Measurements from ENCODE around the gene CGB3. TPM values are rescaled to one million over a fixed set of nuclear protein-coding genes. Genes with fewer than 3 reads are reported as not detected.
A peak's percentile ranks its signal among the peaks of the same experiment; 100 is the strongest.

The CGB3 gene
- total RNA-seq, 4 donors from 2014 or later = not detected

DNA sequence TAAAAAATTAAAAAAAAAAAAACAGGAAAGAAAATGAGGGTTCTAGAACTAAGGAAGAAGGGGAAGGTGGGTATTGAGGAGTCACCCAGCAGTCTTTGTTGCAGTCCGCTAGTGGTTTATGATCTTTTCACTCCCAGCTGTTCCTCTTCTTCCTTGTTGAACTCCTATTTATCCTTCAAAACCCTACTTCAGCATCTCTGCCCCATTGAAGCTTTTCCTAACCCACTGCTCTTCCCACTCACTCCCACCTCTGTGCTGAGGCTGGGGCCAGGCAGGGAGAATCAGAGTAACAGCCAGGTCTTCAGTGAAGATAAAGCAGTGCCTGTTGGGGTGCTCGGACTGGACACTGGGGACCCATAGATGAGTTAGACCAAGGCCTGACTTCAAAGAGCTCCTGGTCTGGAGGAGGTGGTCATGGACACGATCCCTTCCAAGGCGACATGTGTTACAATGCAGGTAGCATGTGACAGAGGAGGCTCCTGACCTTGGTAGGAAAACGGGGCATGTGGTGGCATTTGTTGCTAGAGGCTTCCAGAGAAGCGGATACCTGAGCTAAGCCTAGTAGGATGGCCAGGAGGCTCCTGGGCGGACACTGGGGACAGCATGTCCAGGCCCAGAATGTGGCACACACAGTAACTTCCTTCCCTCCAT is 19.0 kb downstream of the CGB3 start:
- WGBS, 2 donors = 92 to 94% methylated on average over 7 of the region's 7 CpGs
- H3K4me1 ChIP-seq = no peaks in the 10 kb centered on the region
- H3K27me3 ChIP-seq = no peaks in the 10 kb centered on the region
- DNase-seq (ENCODE audit: low spot score in 2 of 2) = no peak
- no peak for TF ChIP-seq POLR2A (IDR thresholded peaks at IDR 0.05)
- TF ChIP-seq CTCF (IDR thresholded peaks at IDR 0.05) = no peak
- no peak for TF ChIP-seq EP300 (IDR thresholded peaks at IDR 0.05)
- H3K27ac ChIP-seq = no peak overlapping the region
- H3K36me3 ChIP-seq = peaks cover 0 to 95% (median 8%) of the 10 kb centered on the region in 3 donors
- H3K4me3 ChIP-seq = no peak overlapping the region
- H3K9me3 ChIP-seq = no peaks in the 10 kb centered on the region

GRCh38 chr19:49004133-49004532 is 20.0 kb downstream of the CGB3 start:
- no peak for DNase-seq (ENCODE audit: low spot score in 2 of 2)
- Histone ChIP-seq H3K36me3 (peaks cover 0 to 93% (median 5%) of the 10 kb centered on the region in 3 donors), H3K4me3 (no peak overlapping the region), H3K4me1 (no peaks in the 10 kb centered on the region), H3K27ac (no peak overlapping the region), H3K27me3 (no peaks in the 10 kb centered on the region), H3K9me3 (no peaks in the 10 kb centered on the region)
- 97 to 98% methylated on average over 15 of the region's 15 CpGs for WGBS, 2 donors
- TF ChIP-seq CTCF (IDR thresholded peaks at IDR 0.05) (no peak), POLR2A (IDR thresholded peaks at IDR 0.05) (no peak), EP300 (IDR thresholded peaks at IDR 0.05) (no peak)

GRCh38 chr19:48999481-49000325 is 24.4 kb downstream of the CGB3 start:
- H3K4me3 ChIP-seq = no peak overlapping the region
- no peaks in the 10 kb centered on the region for H3K27me3 ChIP-seq
- H3K4me1 ChIP-seq = peaks cover 0 to 9% (median 3%) of the 10 kb centered on the region in 4 donors
- peaks cover 0 to 52% (median 5%) of the 10 kb centered on the region in 3 donors for H3K36me3 ChIP-seq
- no peak for DNase-seq (ENCODE audit: low spot score in 2 of 2)
- 48 to 62% methylated on average over 15 to 16 of the region's 16 CpGs for WGBS, 2 donors
- TF ChIP-seq EP300 (IDR thresholded peaks at IDR 0.05) (no peak), CTCF (IDR thresholded peaks at IDR 0.05) (peak; percentile 24 to 57 (median 39))
- H3K27ac ChIP-seq = no peak overlapping the region
- H3K9me3 ChIP-seq = no peaks in the 10 kb centered on the region

DNA sequence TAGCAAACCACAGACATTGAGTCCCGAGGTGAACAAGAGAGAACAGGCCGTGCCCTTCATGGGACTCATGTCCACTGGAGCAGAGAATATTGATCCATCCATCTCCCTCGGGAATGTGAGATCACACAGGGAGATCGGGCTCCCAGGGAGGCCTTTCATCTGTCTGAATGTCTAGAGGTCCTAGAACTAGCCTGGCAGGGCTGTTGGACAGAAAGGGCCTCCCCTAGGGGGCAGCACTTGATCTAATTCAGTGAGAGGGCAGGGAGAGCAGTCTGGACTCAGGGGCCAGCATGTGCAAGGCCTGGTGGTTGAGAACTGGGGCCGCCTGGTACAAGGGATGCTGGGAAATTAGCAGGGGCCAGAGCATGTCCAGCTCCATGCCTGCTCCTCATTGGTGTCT is 26.2 kb downstream of the CGB3 start:
- peaks cover 0 to 35% (median 0%) of the 10 kb centered on the region in 3 donors for H3K36me3 ChIP-seq
- TF ChIP-seq EP300 (IDR thresholded peaks at IDR 0.05) (no peak), CTCF (IDR thresholded peaks at IDR 0.05) (no peak), POLR2A (IDR thresholded peaks at IDR 0.05) (no peak)
- no peak overlapping the region for H3K27ac ChIP-seq
- no peak overlapping the region for H3K4me3 ChIP-seq
- peaks cover 0 to 17% (median 11%) of the 10 kb centered on the region in 4 donors for H3K4me1 ChIP-seq
- DNase-seq (ENCODE audit: low spot score in 2 of 2) = no peak
- 71 to 86% methylated on average over 5 of the region's 5 CpGs for WGBS, 2 donors
- H3K9me3 ChIP-seq = no peaks in the 10 kb centered on the region
- no peaks in the 10 kb centered on the region for H3K27me3 ChIP-seq

DNA sequence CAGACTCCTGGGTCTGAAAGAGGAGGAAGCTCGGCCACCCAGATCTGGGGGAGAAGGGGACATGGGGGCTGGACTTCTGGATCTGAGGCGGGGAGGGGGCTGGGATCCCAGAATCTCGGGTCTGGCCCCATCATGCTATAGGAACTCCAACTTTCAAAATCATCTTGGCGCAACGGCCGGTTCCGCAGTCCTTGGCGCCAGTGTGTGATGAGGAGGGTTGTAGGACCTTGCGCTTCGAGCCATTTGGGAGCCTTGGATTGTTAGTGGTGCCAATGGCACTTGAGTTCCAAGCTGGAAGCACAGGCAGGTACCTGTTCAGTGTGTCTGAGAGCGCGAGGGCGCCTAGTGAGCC is 30.1 kb downstream of the CGB3 start:
- Histone ChIP-seq H3K27me3 (no peaks in the 10 kb centered on the region), H3K36me3 (peaks cover 0 to 15% (median 0%) of the 10 kb centered on the region in 3 donors), H3K4me1 (peaks cover 0 to 46% (median 25%) of the 10 kb centered on the region in 4 donors), H3K4me3 (peak overlapping the region; percentile 55 to 74 (median 68)), H3K9me3 (no peaks in the 10 kb centered on the region), H3K27ac (peak overlapping the region; percentile 73 to 99 (median 88))
- DNase-seq (ENCODE audit: low spot score in 2 of 2) = no peak
- 2% methylated on average over 13 of the region's 13 CpGs for WGBS, 2 donors
- TF ChIP-seq EP300 (IDR thresholded peaks at IDR 0.05) (no peak), CTCF (IDR thresholded peaks at IDR 0.05) (no peak), POLR2A (IDR thresholded peaks at IDR 0.05) (no peak)

All from tibial nerve (tissue), 4 donors.